PC-3 (cell line): ENCODE results near the gene SV2C.

Source experiments
- CTCF ChIP-seq: fragments of 300-600 bp; sonication (generic); conservative IDR thresholded peaks from 2 replicates; pipeline ENCODE4 v1.5.1; 2017; ENCODE audit warnings: antibody characterized with exemption, low read depth, mild to moderate bottlenecking, low read length
- EZH2 ChIP-seq: fragments of 300-600 bp; sonication (generic); IDR thresholded peaks from one replicate; pipeline ENCODE4 v1.6.1; 2017; ENCODE audit warnings: antibody characterized with exemption, mild to moderate bottlenecking, low read length; ENCODE audit not compliant: unreplicated experiment
- EZH2phosphoT487 ChIP-seq: fragments of 300-600 bp; sonication (generic); IDR thresholded peaks from 2 replicates; pipeline ENCODE4 v1.6.1; 2018; ENCODE audit warnings: mild to moderate bottlenecking, antibody characterized with exemption, low read length, borderline replicate concordance

- peak; percentile 60 for TF ChIP-seq CTCF
- TF ChIP-seq EZH2 = no peak
- no peak for TF ChIP-seq EZH2phosphoT487
Observed at GRCh38 chr5:76337953-76338451, 254.8 kb downstream of the SV2C start.
